MM.1S (cell line): ENCODE measurements around the gene MAGI2.

Experiments used
- EZH2 ChIP-seq: fragments of 300-600 bp; sonication (generic); optimal IDR thresholded peaks from 2 replicates; pipeline ENCODE3; 2017; ENCODE audit warnings: low read depth, mild to moderate bottlenecking, antibody characterized with exemption, low read length, mixed read lengths
- EZH2phosphoT487 ChIP-seq: fragments of 300-600 bp; sonication (generic); IDR thresholded peaks from 2 replicates; pipeline ENCODE4 v1.6.1; 2018; ENCODE audit warnings: antibody characterized with exemption, low read length
- TF ChIP-seq, protein P1 (sequence below): fragments of 300-600 bp; sonication (generic); IDR thresholded peaks from 2 replicates; pipeline ENCODE4 v1.5.1; 2016; ENCODE audit warnings: antibody characterized with exemption, low read length, mixed read lengths

DNA sequence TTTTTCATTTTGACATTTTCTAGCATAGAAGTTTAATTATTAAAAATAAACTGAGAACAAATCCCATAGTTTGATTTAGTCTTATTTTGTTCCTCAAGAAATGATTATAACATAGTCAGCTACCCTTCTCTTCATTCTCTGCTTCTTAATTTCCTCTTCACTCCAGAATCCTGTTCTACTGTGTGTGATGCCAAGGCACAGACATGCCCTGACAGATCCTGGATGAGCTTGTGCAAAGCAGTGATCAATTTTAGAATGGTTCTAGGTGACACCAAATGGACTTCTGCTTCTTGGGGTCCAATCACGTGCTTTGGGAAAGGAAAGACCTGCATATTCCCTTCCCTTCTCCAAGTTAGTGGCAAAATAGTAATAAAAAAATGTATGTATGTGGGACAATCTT, 665.6 kb downstream of the MAGI2 start:
- no peak for TF ChIP-seq EZH2
- TF ChIP-seq, protein P1, sequence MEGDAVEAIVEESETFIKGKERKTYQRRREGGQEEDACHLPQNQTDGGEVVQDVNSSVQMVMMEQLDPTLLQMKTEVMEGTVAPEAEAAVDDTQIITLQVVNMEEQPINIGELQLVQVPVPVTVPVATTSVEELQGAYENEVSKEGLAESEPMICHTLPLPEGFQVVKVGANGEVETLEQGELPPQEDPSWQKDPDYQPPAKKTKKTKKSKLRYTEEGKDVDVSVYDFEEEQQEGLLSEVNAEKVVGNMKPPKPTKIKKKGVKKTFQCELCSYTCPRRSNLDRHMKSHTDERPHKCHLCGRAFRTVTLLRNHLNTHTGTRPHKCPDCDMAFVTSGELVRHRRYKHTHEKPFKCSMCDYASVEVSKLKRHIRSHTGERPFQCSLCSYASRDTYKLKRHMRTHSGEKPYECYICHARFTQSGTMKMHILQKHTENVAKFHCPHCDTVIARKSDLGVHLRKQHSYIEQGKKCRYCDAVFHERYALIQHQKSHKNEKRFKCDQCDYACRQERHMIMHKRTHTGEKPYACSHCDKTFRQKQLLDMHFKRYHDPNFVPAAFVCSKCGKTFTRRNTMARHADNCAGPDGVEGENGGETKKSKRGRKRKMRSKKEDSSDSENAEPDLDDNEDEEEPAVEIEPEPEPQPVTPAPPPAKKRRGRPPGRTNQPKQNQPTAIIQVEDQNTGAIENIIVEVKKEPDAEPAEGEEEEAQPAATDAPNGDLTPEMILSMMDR: no peak
- TF ChIP-seq EZH2phosphoT487: no peak
